Measurements from ENCODE around the gene PRUNE1. TPM values are rescaled to one million over a fixed set of nuclear protein-coding genes. Genes with fewer than 3 reads are reported as not detected.

The PRUNE1 gene
- polyA plus RNA-seq, 4 donors: 15.1 to 31.6 (median 15.6) TPM

GRCh38 chr1:151054971-151055547, 46.8 kb downstream of the PRUNE1 start:
- WGBS, 3 donors: 88 to 95% (median 93%) methylated on average over 4 of the region's 4 CpGs
- no peaks in the 10 kb centered on the region for H3K27me3 ChIP-seq (ENCODE audit: control insufficient read depth in 3 of 3, insufficient read depth in 3 of 3, low read length in 3 of 3)
- H3K4me1 ChIP-seq (ENCODE audit: control insufficient read depth in 3 of 3, insufficient read depth in 2 of 3, low read depth in 1 of 3, low read length in 2 of 3): peaks cover 3 to 29% (median 7%) of the 10 kb centered on the region in 3 donors
- H3K36me3 ChIP-seq (ENCODE audit: control insufficient read depth in 3 of 3, insufficient read depth in 2 of 3, low read depth in 1 of 3, low read length in 3 of 3): peaks cover 14 to 40% (median 22%) of the 10 kb centered on the region in 3 donors
- FAIRE-seq: no peak
- no peaks in the 10 kb centered on the region for H3K9me3 ChIP-seq (ENCODE audit: control insufficient read depth in 2 of 2, insufficient read depth in 1 of 2, low read depth in 1 of 2, low read length in 1 of 2)
- peak overlapping the region in 2 of 3 donors; percentile 71 to 99 for H3K27ac ChIP-seq (ENCODE audit: low read depth in 1 of 3, low read length in 2 of 3)
- no peak overlapping the region for H3K4me3 ChIP-seq (ENCODE audit: low read depth in 1 of 3, low read length in 3 of 3)
- no peak for DNase-seq

GRCh38 chr1:151055581-151055980, 47.3 kb downstream of the PRUNE1 start:
- Histone ChIP-seq H3K4me1 (ENCODE audit: control insufficient read depth in 3 of 3, insufficient read depth in 2 of 3, low read depth in 1 of 3, low read length in 2 of 3) (peaks cover 3 to 29% (median 7%) of the 10 kb centered on the region in 3 donors), H3K36me3 (ENCODE audit: control insufficient read depth in 3 of 3, insufficient read depth in 2 of 3, low read depth in 1 of 3, low read length in 3 of 3) (peaks cover 14 to 40% (median 22%) of the 10 kb centered on the region in 3 donors), H3K27ac (ENCODE audit: low read depth in 1 of 3, low read length in 2 of 3) (peak overlapping the region; percentile 22 to 99 (median 71)), H3K27me3 (ENCODE audit: control insufficient read depth in 3 of 3, insufficient read depth in 3 of 3, low read length in 3 of 3) (no peaks in the 10 kb centered on the region), H3K9me3 (ENCODE audit: control insufficient read depth in 2 of 2, insufficient read depth in 1 of 2, low read depth in 1 of 2, low read length in 1 of 2) (no peaks in the 10 kb centered on the region), H3K4me3 (ENCODE audit: low read depth in 1 of 3, low read length in 3 of 3) (peak overlapping the region in 1 of 3 donors; percentile 3)
- FAIRE-seq: no peak
- no peak for DNase-seq
- 39 to 87% (median 42%) methylated on average over 1 to 2 of the region's 2 CpGs for WGBS, 3 donors

GRCh38 chr1:151056149-151056548, 47.9 kb downstream of the PRUNE1 start:
- 39 to 50% (median 47%) methylated on average over 2 of the region's 2 CpGs for WGBS, 3 donors
- peak overlapping the region; percentile 50 to 99 (median 71) for H3K27ac ChIP-seq (ENCODE audit: low read depth in 1 of 3, low read length in 2 of 3)
- H3K36me3 ChIP-seq (ENCODE audit: control insufficient read depth in 3 of 3, insufficient read depth in 2 of 3, low read depth in 1 of 3, low read length in 3 of 3): peaks cover 14 to 40% (median 22%) of the 10 kb centered on the region in 3 donors
- DNase-seq (peak in 1 of 2 donors; percentile 47), FAIRE-seq (no peak)
- H3K4me3 ChIP-seq (ENCODE audit: low read depth in 1 of 3, low read length in 3 of 3): peak overlapping the region in 2 of 3 donors; percentile 3 to 14
- H3K4me1 ChIP-seq (ENCODE audit: control insufficient read depth in 3 of 3, insufficient read depth in 2 of 3, low read depth in 1 of 3, low read length in 2 of 3): peaks cover 3 to 29% (median 7%) of the 10 kb centered on the region in 3 donors
- no peaks in the 10 kb centered on the region for H3K27me3 ChIP-seq (ENCODE audit: control insufficient read depth in 3 of 3, insufficient read depth in 3 of 3, low read length in 3 of 3)
- no peaks in the 10 kb centered on the region for H3K9me3 ChIP-seq (ENCODE audit: control insufficient read depth in 2 of 2, insufficient read depth in 1 of 2, low read depth in 1 of 2, low read length in 1 of 2)

DNA sequence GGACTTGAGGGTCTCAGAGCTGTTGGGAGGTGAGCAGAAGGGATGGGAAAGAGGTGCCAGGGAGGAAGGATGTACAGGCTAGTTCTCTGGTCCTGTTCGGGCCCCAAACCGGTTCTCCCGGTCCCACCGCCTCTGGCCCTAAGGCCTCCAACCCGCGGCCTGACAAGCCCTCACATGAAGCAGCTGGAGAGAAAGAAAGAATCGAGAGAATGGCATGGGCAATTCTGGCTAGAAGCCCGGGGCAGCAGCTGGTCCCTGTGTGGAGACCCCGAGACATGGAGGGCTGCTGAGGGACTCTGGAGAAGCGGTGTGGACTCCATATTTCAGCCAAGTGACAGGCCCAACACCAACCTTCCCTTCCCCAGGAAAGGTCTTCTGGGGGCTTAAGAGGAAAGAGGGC, 50.4 kb downstream of the PRUNE1 start:
- peak overlapping the region; percentile 60 to 99 (median 88) for H3K27ac ChIP-seq (ENCODE audit: low read depth in 1 of 3, low read length in 2 of 3)
- H3K27me3 ChIP-seq (ENCODE audit: control insufficient read depth in 3 of 3, insufficient read depth in 3 of 3, low read length in 3 of 3): no peaks in the 10 kb centered on the region
- H3K9me3 ChIP-seq (ENCODE audit: control insufficient read depth in 2 of 2, insufficient read depth in 1 of 2, low read depth in 1 of 2, low read length in 1 of 2): no peaks in the 10 kb centered on the region
- DNase-seq (peak; percentile 36 to 78), FAIRE-seq (no peak)
- peak overlapping the region; percentile 74 to 98 (median 83) for H3K4me3 ChIP-seq (ENCODE audit: low read depth in 1 of 3, low read length in 3 of 3)
- 1 to 2% (median 1%) methylated on average over 9 to 10 of the region's 10 CpGs for WGBS, 3 donors
- peaks cover 3 to 29% (median 7%) of the 10 kb centered on the region in 3 donors for H3K4me1 ChIP-seq (ENCODE audit: control insufficient read depth in 3 of 3, insufficient read depth in 2 of 3, low read depth in 1 of 3, low read length in 2 of 3)
- peaks cover 11 to 25% (median 11%) of the 10 kb centered on the region in 3 donors for H3K36me3 ChIP-seq (ENCODE audit: control insufficient read depth in 3 of 3, insufficient read depth in 2 of 3, low read depth in 1 of 3, low read length in 3 of 3)

- Histone ChIP-seq H3K27ac (ENCODE audit: low read depth in 1 of 3, low read length in 2 of 3) (peak within 1 kb of the TSS; percentile 60 to 99 (median 88)), H3K36me3 (ENCODE audit: control insufficient read depth in 3 of 3, insufficient read depth in 2 of 3, low read depth in 1 of 3, low read length in 3 of 3) (peaks cover 5 to 18% (median 5%) of the 10 kb centered on the region in 3 donors), H3K4me1 (ENCODE audit: control insufficient read depth in 3 of 3, insufficient read depth in 2 of 3, low read depth in 1 of 3, low read length in 2 of 3) (peaks cover 3 to 29% (median 7%) of the 10 kb centered on the region in 3 donors), H3K4me3 (ENCODE audit: low read depth in 1 of 3, low read length in 3 of 3) (peak within 1 kb of the TSS; percentile 74 to 98 (median 83)), H3K27me3 (ENCODE audit: control insufficient read depth in 3 of 3, insufficient read depth in 3 of 3, low read length in 3 of 3) (no peaks in the 10 kb centered on the region), H3K9me3 (ENCODE audit: control insufficient read depth in 2 of 2, insufficient read depth in 1 of 2, low read depth in 1 of 2, low read length in 1 of 2) (no peaks in the 10 kb centered on the region)
- WGBS, 3 donors: 0% methylated on average over 48 to 58 of the region's 58 CpGs
- FAIRE-seq (no peak), DNase-seq (peak; percentile 80 to 95)
These were observed 51.1 kb downstream of the PRUNE1 start, which contains the start of gene CDC42SE1 for GRCh38 chr1:151059109-151060006. Gene CDC42SE1, minus strand, starts transcription at chr1:151059622. Its CDS starts 3,892 bp downstream, at chr1:151055730.

DNA sequence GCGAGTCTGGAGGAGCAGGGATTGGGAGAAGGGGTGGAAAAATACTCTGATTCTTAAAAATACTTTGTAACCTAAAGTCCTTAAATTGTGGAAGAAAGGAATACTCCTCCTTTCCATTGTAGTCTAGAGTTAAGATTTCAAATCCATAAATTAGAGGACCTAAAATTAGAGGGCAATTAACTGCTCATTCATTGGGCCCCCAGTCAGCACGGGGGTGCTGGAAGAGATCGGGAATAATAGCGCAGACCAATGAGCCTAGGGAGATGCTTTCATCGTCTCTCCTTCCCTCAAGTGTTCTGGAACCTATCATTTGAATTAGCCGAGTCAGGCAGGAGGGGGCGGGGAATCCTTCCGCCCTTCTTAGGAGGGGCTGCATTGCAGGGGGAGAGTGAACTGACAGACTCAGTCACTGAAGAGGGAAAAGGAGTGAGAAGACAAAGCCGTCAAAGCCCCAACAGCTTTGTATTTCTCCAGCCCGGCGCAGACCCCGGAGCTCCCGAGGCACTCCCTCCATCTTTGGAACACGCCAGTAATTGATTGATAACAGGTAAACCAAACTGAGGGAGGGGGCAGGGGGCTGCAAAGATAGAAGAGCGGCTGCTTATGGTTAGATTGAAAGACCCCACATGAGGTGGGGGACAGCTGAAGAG, 51.9 kb downstream of the PRUNE1 start, which contains the start of gene MLLT11:
TSS of gene MLLT11 (plus strand) at position 391 of the 650 bp plus-strand sequence. CDS start 6,828 bp downstream, outside the sequence.
- H3K4me3 ChIP-seq (ENCODE audit: low read depth in 1 of 3, low read length in 3 of 3): peak within 1 kb of the TSS; percentile 74 to 98 (median 83)
- H3K27me3 ChIP-seq (ENCODE audit: control insufficient read depth in 3 of 3, insufficient read depth in 3 of 3, low read length in 3 of 3): no peaks in the 10 kb centered on the region
- WGBS, 3 donors: 1 to 4% (median 3%) methylated on average over 15 of the region's 15 CpGs
- DNase-seq (peak; percentile 27 to 64), FAIRE-seq (no peak)
- peak within 1 kb of the TSS; percentile 60 to 99 (median 88) for H3K27ac ChIP-seq (ENCODE audit: low read depth in 1 of 3, low read length in 2 of 3)
- H3K36me3 ChIP-seq (ENCODE audit: control insufficient read depth in 3 of 3, insufficient read depth in 2 of 3, low read depth in 1 of 3, low read length in 3 of 3): peaks cover 0 to 13% (median 0%) of the 10 kb centered on the region in 3 donors
- peaks cover 3 to 29% (median 7%) of the 10 kb centered on the region in 3 donors for H3K4me1 ChIP-seq (ENCODE audit: control insufficient read depth in 3 of 3, insufficient read depth in 2 of 3, low read depth in 1 of 3, low read length in 2 of 3)
- no peaks in the 10 kb centered on the region for H3K9me3 ChIP-seq (ENCODE audit: control insufficient read depth in 2 of 2, insufficient read depth in 1 of 2, low read depth in 1 of 2, low read length in 1 of 2)

- DNase-seq (no peak), FAIRE-seq (no peak)
- Histone ChIP-seq H3K27me3 (ENCODE audit: control insufficient read depth in 3 of 3, insufficient read depth in 3 of 3, low read length in 3 of 3) (no peaks in the 10 kb centered on the region), H3K4me3 (ENCODE audit: low read depth in 1 of 3, low read length in 3 of 3) (peak overlapping the region in 2 of 3 donors; percentile 74 to 83), H3K27ac (ENCODE audit: low read depth in 1 of 3, low read length in 2 of 3) (peak overlapping the region in 2 of 3 donors; percentile 88 to 99), H3K4me1 (ENCODE audit: control insufficient read depth in 3 of 3, insufficient read depth in 2 of 3, low read depth in 1 of 3, low read length in 2 of 3) (peaks cover 3 to 24% (median 7%) of the 10 kb centered on the region in 3 donors), H3K36me3 (ENCODE audit: control insufficient read depth in 3 of 3, insufficient read depth in 2 of 3, low read depth in 1 of 3, low read length in 3 of 3) (peaks cover 0 to 6% (median 0%) of the 10 kb centered on the region in 3 donors), H3K9me3 (ENCODE audit: control insufficient read depth in 2 of 2, insufficient read depth in 1 of 2, low read depth in 1 of 2, low read length in 1 of 2) (no peaks in the 10 kb centered on the region)
- 60 to 68% (median 66%) methylated on average over 4 of the region's 4 CpGs for WGBS, 3 donors
These were observed 52.6 kb downstream of the PRUNE1 start for GRCh38 chr1:151060657-151061421.

Data from small intestine (tissue), 7 donors.